Muscle of arm (tissue), 12 donors: ENCODE results near the gene SLC48A1. TPM values are rescaled to one million over a fixed set of nuclear protein-coding genes. Genes with fewer than 3 reads are reported as not detected.
"Not testable (repeated sequence)": the region's sequence is repeated elsewhere in the genome, so short reads cannot be mapped to it uniquely, and the experiment has no call there.

ENCODE experiments used
- DNase-seq: peaks from one replicate; pipeline ENCODE4 v3.0.0-alpha.2; 2013
- polyA plus RNA-seq, 12 donors: library from polyadenylated mRNA; unstranded; fragments of 120-200 nt; gene quantifications; one replicate each; pipeline ENCODE4 v1.2.1, GENCODE V29; 2013; ENCODE audit not compliant: insufficient read length in 12 of 12

Gene SLC48A1
- polyA plus RNA-seq, 12 donors, result 8.1 to 46.8 (median 11.5) TPM; not detected in 1

DNA sequence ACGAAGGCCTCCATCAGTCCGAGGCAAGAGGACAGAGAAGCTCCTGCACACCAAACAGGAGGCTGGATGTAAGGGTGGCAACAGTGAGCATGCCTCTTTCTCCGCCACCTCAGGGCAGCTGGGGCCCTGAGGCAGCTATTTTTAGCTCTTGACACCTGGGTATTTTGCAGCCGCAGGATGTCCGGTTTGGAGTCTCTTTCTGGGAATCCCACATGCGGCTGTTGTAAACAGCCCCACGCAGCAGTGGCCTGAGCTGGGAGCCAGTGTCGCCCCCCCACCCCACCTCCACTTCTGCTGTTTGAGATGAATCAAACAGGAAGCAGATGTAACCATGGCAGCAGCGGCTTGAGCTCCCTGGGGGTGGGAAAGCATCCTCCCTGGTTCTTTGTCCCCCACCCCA is 35.0 kb downstream of the SLC48A1 start:
- DNase-seq, result no peak

DNA sequence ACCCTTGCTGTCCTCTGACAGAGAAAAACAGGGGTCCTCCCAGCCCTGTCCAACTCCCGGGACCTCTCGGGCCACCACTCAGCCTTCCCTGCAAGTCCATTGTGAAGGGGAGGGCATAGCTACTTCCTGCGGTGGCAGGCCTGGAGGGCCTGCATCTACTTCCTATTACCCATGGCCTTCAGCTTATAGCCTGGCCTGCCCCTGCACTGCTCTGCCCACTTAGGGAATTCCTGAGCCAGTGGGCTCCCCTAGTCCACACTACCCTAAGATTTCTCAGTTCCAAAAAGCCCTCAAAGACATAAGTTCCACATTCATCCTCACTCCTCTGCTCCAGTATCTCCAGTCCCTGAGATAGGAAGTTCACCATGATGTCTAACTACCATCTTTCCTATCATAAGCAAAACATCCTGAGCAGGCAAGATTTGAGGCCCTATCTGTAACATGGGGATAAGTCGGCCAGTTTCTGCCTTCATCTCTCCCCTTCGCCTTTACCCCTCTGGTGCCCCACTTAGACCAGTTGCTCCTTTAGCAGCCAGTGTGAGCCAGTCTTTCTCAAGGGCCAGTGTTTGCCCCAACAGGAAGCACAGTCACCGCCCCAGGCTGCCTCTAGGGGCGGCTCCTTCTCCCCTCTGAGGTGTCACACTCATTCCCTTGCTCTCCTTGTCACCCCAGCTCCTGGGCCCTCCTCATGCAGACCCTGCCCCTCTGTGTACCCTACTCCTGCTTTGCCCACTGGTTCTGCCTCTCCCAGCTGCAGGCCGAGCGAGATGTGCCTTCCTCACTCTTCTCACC is 35.7 kb downstream of the SLC48A1 start:
- no peak for DNase-seq

DNA sequence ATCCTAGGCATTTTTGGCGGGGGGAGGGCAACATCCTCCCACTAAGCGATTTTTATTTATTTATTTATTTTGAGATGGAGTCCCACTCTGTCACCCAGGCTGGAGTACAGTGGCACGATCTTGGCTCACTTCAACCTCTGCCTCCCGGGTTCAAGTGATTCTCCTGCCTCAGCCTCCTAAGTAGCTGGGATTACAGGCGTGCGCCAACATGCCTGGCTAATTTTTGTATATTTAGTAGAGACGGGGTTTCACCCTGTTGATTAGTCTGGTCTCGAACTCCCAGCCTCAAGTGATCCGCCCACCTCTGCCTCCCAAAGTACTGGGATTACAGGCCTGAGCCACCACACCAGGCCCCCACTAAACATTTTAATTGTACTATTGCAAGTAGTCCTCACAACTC is 36.5 kb downstream of the SLC48A1 start:
- DNase-seq, result not testable (repeated sequence)

DNA sequence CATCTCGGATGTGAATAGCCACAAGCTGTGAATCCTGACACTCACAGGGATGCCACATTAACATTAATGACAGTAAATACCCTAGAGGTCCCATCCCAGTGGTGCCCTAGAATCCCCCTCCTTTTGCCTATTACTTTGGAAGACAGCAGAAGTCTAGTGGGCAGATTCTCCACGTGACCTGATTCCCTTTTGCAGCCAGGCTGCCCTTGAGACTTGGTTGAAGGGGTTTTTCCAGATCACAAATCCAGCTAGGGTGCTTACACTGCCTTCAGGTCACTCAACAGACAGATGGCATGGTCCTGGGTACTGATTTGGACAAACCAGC is 38.0 kb downstream of the SLC48A1 start:
- DNase-seq, result no peak

DNA sequence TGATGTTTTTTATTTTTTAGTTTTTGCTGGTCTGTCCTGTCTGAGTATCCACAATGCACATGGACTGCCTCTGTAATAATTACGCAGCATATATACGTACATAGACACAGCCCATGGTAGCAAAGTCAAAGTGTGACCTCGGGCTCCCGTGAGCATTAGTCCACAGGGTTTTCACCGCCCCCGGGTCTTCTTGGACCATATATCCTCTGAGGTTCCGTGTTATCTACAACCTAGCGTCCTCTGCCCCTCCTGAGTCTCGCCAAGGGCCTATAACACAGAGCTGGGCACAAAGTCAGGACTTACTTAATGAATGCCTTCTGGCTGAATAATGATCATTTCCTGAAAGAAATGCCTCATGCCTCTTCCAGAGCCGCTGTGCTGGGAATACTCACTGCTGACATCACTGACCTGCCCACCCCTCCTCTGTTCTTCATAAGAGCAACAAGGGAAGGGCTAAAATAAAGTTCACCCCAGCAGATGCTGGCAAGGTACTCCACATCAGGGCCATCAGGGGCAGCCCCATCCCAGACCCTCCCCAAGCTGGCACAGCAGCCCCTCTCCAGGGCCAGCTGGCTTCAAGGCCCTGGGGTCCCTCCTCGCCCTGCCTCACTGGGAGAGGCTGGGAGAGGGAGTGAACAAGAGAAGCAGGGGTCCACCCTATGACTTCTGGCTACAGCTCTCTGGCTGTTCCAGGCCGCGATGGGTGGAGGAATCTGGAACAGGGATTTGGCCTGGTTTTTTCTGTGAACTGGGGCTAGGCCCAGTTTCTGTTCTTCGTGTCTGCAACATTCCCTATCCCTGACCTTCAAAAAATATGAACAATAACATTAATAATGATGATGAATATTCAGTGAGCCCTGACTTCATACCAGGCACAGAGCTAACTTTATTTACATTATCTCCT is 38.8 kb downstream of the SLC48A1 start:
- DNase-seq, result peak; percentile 87

DNA sequence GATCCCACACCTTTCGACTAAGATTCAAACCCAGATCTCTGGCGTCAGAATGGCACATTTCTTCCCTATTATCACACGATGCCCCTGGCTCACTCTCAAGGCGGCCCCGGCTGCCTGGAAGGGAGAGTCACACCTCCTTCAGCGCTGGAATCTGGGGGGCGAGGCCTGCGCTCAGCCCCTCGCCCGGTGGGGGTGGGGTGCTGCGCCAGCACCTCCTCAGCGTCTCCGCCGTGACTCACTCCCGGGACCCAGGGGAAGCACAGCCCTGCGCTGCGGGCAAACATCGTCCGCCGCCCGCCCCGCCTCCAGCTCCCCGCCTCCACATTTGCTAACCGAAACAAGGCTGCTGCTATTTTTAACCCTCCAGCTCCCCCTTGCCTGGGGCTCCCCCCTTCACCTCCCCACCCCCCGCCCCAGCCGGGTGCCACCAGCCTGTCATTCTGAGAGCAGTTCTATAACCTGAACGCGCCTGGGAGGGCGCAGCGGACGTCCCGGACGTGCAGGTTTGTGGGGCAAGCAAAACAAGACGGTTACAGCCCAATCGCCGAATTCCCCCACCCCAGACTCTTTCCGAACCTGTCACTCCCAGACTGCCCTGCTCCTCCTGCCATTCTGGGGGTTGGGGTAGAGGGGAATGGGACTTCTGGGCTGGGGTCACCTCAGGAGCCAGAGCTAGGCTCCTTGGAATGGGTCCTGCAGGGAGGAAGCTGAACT is 39.9 kb downstream of the SLC48A1 start:
- DNase-seq, result no peak

DNA sequence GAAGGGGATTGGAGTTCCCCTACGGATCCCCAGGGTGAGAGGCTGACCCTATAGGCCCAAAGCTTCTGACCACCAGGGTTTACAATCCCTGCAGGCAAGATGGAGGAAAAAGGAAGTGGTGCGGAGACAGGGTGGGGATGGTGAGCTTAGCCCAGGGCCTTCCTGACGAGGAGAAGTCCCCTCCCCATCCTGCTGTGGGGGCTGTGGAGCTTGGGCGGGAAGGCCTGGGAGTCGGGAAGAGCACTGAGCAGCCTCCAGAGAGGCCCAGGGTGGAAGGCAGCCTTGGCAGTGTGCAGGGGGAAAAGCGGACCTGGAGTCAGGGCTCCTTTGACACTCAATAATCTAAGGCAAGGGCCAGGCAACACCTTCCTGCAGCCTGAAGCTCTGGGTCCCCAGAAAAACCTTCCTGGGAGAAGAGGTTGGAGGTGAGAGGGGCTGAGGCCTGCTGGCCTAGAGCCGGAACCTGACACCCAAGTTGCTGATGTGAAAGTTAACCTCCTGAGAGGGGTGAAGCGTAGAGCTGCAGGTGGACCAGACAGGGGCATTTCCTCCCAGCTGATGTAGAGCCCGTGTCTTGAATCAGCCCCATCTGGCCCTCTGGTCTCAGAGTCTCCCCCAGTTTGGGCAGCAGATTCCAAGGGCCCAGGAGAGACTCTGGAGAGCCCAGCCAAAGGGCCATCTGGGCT is 40.6 kb downstream of the SLC48A1 start:
- DNase-seq, result no peak

DNA sequence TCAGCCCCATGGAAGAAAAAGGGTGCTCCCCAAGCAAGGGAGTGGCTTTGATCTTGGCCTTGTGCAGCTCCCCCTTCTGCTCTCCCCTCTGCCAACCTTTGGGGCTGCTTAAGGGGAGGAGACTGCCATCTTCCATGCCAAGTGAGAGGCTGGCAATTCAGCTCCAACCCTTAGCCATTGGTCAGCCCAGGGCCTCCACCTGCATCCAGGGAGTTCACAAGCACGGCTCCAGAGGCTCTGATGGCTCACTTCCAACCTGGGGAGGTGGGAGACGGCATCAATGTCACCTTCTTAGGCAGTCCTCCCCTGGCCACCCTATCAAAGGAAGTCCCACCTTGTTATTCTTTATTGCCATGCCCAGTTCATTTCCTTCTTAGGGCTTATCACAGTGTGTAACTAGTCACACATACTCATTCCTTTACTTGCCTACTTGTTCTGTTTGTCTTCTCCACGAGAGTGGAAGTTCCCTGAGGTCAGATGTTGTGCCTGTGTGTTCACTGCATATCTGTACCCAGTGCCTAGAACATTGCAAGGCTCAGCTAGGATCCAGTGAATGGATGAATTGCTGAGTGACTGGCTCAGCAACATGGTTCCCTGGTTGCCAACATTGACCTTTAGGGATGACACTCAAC is 41.6 kb downstream of the SLC48A1 start:
- DNase-seq, result no peak

DNA sequence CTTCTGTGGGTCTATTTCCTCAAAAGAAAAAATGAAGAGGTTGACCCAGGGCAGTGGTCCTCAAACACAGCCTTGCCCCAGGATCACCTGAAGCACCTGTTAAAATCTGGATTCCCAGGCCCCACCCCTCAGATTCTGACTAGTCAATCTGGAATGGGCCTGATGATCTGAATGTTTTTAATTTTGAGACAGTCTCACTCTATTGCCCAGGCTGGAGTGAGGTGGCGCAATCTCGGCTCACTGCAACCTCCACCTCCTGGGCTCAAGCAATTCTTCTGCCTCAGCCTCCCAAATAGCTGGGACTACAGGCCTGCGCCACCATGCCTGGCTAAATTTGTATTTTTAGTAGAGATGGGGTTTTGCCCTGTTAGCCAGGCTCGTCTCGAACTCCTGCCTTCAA is 42.4 kb downstream of the SLC48A1 start:
- DNase-seq, result not testable (repeated sequence)

DNA sequence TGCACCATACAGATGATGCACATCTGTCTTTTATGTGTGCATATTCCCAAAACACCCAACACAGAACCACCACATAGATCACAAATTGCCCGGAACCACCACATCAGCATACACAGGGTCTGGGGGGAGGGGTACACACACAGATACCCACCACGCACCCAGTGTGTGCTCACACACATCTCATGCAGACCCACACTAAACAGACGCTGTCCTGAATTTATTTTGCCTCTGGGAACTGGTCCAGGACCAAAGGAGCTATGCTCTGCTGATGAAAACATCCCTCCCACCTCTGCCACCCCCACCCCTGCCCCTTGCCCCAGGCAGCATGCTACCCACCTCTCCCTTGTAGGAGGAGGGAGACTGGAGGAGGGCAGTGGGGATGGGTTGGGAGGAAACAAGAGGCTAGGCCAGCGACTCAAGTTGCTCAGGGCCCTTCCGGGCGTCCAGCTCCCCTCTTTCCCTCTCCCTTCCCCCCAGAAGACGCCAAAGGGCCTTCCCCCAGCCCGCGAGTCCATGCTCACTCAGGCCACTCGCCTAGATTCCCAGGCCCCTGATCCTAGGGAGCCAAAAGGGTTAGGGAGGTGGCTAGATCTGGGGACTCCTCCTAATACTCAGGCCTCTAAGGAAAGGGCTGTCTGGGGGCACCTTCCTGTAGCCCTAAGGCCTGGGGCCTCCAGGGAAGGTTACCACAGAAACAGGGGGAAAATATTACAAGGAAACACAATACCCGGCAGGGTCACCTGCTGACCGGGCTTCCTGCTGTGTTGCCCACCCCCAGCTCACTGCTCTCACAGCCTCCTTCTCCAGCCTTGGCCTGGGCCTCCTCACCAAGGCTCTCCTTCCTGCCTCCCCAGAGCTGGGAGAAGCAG is 43.6 kb downstream of the SLC48A1 start:
- no peak for DNase-seq

DNA sequence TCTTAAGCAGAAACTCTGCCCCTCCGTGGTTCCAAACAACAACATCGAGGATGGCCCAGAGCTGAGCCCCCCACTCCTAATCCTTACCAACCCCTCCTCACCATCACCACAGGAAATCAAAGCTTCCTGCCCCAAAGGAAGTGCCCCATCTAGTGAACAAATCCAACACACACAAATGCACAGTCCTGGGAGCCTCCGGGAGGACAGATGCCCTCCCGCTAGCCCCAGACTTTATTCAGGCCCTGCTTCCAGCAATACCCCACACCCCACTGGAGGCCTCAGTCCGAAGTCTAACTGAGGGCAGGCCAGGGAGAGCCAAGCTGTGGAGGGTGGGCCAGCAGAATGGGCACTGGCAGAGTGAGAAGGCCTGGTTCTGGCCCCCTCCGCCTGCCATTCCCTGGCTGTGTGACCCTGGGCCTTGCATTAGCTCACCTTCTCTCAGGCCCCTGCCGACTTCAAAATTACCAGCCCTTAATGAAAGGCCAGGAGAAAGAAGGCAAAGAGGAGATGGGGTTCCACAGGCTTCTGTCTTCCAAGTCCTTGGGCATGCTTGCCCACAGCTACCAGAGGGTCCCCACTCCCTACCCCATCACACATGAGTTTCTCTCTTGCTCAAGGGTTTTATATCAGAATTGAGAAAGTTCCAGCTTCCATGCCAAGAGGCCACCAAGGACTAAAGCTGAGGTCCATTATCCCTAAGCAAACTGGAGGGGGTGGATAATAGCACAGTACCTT is 44.4 kb downstream of the SLC48A1 start:
- no peak for DNase-seq

DNA sequence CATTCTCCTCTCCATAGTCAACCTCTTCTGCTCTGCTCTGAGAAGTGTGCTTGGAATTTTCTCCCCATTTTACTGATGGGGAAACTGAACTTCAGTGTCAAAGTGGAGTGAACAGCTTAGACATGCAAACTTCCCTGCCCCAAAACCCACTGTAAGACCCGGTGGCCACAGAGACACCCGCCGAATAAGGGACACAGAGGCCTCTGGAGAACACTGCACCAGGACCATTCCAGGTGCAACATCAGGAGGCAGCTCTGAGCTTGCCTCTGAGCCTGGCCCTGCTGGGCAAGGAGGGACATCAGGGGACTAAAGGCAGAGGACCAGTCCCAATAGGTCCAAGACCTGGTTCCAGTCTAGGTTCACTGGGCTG is 45.0 kb downstream of the SLC48A1 start:
- DNase-seq, result no peak

DNA sequence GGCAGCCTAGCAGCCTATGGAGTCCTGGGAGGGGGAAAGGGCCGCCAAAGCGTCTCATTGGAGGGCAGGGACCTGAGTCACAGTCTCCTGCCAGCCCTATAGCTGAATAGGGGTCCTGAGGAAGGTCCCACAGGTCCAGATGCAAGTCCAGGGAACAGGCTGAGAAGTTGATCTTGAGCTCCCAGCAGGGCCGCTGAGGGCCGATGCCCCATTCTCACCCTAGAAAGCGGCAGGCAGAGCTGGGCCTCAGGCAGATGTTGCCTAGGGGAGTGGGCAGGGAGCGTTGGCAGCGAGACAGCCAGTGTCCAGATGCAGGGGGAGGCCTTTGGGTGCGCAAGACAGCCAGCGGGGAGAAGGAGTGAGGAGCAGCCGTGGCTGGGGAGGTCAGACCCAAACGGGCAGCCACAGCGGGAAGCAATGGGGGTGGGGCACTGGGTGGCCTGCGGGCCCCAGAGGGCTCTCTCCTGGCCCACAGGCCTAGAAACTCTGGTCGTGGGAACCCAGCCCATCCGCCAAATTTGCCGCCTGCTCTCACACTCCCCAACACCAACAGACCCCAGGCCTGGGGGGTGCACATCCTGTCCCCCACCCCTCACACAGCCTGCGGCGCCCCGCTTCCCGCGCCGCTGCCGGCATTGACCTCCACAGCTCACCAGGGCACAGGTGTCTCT is 45.6 kb downstream of the SLC48A1 start:
- no peak for DNase-seq

DNA sequence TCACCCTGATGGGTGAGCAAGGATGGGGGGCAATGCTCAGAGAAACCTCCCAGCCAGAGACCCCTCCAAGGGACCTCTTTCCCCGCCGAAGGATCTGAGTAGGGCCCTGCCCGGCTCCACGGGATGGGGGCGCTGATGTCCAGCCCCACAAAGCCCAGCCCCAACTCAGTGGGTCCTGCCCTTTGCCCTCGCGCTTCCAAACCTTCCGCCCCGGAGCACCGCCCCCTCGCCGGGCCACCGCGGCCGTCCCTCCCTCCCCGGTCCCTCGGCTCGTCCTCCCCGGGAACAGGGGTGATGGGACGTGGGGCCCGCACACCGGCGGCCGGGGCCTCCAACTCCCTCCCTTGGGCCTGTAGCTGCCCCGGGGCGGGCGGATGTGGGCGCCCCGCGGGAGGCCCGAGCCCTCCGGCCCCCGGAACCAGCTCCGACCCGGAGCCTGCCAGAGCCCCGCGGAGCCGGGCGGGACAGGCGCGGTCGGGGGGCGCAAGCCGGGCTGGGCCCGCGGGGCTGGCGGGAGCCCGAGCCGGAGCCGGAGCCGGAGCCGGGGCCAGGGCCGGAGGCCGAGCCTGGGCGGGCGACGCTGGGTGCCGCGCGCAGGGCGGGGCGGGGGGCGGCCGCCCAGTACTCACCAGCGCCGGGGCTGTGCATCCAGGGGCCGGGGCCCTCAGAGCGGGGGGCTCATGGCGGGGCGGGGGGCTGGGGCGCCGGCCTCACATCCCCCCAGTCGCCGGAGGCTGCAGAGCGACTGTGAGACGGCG is 46.3 kb downstream of the SLC48A1 start:
- no peak for DNase-seq

DNA sequence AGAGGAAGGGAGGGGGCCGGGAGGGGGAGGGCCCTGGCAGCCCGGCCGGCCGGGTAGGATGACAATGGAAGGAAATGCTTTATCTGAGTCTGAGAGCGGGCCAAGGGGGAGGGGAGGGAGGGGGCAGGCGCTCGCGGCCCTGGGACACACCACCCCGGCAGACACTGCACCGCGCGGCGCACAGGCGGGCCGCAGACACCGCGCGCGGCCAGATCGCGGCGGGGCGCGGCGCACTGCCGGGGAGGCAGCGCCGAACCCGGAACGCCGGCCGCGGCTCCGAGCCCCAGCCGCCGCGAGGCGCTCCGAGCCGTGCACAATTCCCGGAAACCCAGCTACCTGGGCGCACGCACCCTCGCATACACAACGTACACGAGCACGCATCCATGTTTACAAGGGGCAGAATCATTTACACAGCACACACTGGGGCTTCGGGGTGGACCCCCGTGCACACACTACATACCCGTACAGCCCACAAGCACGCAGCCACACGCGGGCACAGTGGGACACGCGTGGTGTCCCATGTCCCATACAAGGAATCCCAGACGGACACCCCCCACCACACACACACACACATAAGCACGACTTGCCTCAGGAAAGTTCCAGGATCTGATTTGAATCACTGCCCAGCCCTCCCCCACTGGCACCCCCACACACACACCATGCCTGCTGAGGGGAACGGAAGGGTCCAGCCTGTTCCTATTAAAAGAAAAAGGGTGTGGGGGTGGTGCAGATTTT is 47.0 kb downstream of the SLC48A1 start, which contains the start of gene HDAC7:
Gene HDAC7, minus strand, starts transcription at position 8 of the 735 bp plus-strand sequence. CDS start 118 bp downstream, outside the sequence.
- DNase-seq, result peak; percentile 91

DNA sequence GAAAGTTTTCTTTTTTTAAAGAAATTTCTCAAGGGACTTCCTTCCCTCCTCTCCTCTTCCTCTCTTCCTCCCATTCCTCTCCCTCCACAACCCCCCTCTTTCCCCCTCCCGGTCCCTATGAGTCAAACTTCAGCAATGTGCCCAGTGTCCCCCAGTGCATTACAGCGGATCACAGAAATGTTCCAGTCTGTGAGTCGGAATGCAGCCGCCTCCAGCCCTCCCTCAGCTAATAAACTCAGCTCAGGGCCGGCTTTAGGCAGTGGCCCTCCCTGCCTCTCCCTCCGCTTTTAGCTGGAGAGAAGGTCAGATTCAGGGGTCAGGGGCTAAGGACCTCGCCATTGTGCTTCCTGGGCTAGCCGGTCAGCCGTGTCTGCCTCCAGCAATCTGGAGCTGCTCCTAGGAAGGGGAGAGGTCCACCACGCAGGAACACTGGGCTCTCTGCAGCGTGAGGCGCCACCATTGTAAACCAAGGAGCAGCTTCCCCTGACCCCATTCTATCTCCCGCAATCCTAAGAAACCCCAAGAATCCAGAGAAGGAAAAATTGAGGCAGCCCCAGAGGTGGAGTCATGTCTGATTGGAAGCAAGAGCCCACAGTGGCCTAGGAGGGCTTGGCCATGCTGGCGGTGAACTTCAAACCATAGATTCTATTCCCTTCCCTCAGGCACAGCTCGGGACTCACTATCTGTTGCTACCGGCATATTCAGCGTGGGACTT is 47.8 kb downstream of the SLC48A1 start:
- peak; percentile 88 for DNase-seq

DNA sequence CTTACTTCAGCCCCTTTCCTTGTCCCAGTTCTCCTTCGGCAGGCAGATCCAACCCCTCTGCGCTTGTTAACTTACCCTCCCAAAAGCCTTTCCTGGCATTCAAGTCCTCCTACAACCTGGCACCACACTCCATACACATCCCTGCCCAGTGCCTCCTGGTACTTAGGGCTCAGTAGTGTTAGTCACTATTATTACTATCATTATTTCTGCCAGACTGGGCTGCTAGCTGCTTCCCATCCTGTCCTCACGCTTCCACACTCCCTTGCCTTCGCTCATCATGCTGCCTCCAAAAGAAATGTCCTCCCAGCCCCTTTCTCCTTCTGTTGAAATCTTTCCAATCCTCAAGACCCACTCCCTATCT is 48.3 kb downstream of the SLC48A1 start:
- no peak for DNase-seq
